GM19324 (cell line): Measurements from ENCODE around the gene SH3PXD2A.
A peak's percentile ranks its signal among the peaks of the same experiment; 100 is the strongest.
"Not testable (repeated sequence)": the region's sequence is repeated elsewhere in the genome, so short reads cannot be mapped to it uniquely, and the experiment has no call there.

Source experiments
- ATAC-seq: cut with Tn5 transposase; IDR thresholded peaks from one replicate; pipeline ENCODE4 v1.9.1; 2021; ENCODE audit warnings: mild to moderate bottlenecking, moderate library complexity; ENCODE audit not compliant: unreplicated experiment, low FRiP score

The SH3PXD2A gene

GRCh38 chr10:103776878-103777591, 78.3 kb downstream of the SH3PXD2A start:
- no peak for ATAC-seq

GRCh38 chr10:103775776-103776175, 79.6 kb downstream of the SH3PXD2A start:
- ATAC-seq: no peak

- ATAC-seq: not testable (repeated sequence)
Observed at GRCh38 chr10:103772846-103773245, 82.5 kb downstream of the SH3PXD2A start.

GRCh38 chr10:103772096-103772845, 83.1 kb downstream of the SH3PXD2A start:
- peak; percentile 60 for ATAC-seq

- no peak for ATAC-seq
Observed at GRCh38 chr10:103770139-103770538, 85.2 kb downstream of the SH3PXD2A start.

- no peak for ATAC-seq
Observed at GRCh38 chr10:103769176-103769575, 86.2 kb downstream of the SH3PXD2A start.

GRCh38 chr10:103768345-103768744, 87.0 kb downstream of the SH3PXD2A start:
- ATAC-seq: no peak

- no peak for ATAC-seq
Observed at GRCh38 chr10:103767756-103768155, 87.6 kb downstream of the SH3PXD2A start.

- no peak for ATAC-seq
Observed at GRCh38 chr10:103766751-103767505, 88.4 kb downstream of the SH3PXD2A start.

- ATAC-seq: no peak
Observed at GRCh38 chr10:103765981-103766380, 89.4 kb downstream of the SH3PXD2A start.

- ATAC-seq: no peak
Observed at GRCh38 chr10:103765168-103765567, 90.2 kb downstream of the SH3PXD2A start.

- no peak for ATAC-seq
Observed at GRCh38 chr10:103764296-103765088, 90.9 kb downstream of the SH3PXD2A start.

- ATAC-seq: no peak
Observed at GRCh38 chr10:103763374-103764202, 91.8 kb downstream of the SH3PXD2A start.

GRCh38 chr10:103762916-103763315, 92.5 kb downstream of the SH3PXD2A start:
- no peak for ATAC-seq

GRCh38 chr10:103762162-103762561, 93.2 kb downstream of the SH3PXD2A start:
- ATAC-seq: no peak

- no peak for ATAC-seq
Observed at GRCh38 chr10:103761075-103761920, 94.1 kb downstream of the SH3PXD2A start.

GRCh38 chr10:103760233-103760632, 95.1 kb downstream of the SH3PXD2A start:
- ATAC-seq: not testable (repeated sequence)

- ATAC-seq: no peak
Observed at GRCh38 chr10:103759100-103759781, 96.1 kb downstream of the SH3PXD2A start.
